GM23338 (cell line): ENCODE data around the gene PAPOLG.

Experiments used
- EZH2 ChIP-seq: fragments of 200-600 bp; sonication (generic); IDR thresholded peaks from one replicate; pipeline ENCODE4 v1.8.0; 2017; ENCODE audit warnings: antibody characterized with exemption, mild to moderate bottlenecking, low read depth; ENCODE audit not compliant: unreplicated experiment
- TF ChIP-seq, protein P1 (sequence below), 2 experiments: fragments of 200-600 bp in 1 of 2; sonication (generic) in 1 of 2; conservative IDR thresholded peaks; 2 replicates each; pipeline versions ENCODE4 v1.5.1 to v1.6.1; 2016 to 2017; ENCODE audit warnings: antibody characterized with exemption in 2 of 2, low read depth in 2 of 2, mild to moderate bottlenecking in 2 of 2, moderate library complexity in 1 of 2
- TF ChIP-seq, protein P2 (sequence below): IDR thresholded peaks from one replicate; pipeline ENCODE4 v1.6.1; 2018; ENCODE audit warnings: antibody characterized with exemption; ENCODE audit not compliant: unreplicated experiment

DNA sequence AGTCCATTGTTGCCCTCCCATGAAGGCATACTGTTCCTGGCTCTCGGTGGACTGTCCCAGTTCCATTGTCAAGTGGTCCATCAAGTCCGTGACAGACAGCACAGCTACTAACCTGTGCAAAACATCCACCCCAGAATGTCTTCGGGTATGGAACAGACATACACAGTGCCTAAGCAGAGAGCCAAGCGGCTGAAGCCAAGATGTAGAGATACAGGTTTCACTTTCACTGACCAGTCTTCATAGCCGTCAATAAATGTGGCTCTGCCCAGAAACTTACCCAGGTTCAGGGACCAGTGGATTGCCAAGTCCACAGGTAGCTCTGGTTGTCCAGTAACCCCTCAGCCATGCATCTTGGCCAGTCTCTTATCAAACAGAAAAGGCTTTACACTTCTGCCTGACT is 10.7 kb upstream of the PAPOLG start:
- no peak for TF ChIP-seq EZH2
- TF ChIP-seq, protein P1, sequence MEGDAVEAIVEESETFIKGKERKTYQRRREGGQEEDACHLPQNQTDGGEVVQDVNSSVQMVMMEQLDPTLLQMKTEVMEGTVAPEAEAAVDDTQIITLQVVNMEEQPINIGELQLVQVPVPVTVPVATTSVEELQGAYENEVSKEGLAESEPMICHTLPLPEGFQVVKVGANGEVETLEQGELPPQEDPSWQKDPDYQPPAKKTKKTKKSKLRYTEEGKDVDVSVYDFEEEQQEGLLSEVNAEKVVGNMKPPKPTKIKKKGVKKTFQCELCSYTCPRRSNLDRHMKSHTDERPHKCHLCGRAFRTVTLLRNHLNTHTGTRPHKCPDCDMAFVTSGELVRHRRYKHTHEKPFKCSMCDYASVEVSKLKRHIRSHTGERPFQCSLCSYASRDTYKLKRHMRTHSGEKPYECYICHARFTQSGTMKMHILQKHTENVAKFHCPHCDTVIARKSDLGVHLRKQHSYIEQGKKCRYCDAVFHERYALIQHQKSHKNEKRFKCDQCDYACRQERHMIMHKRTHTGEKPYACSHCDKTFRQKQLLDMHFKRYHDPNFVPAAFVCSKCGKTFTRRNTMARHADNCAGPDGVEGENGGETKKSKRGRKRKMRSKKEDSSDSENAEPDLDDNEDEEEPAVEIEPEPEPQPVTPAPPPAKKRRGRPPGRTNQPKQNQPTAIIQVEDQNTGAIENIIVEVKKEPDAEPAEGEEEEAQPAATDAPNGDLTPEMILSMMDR (conservative IDR thresholded peaks at IDR 0.05; ENCODE audit: low read depth in 2 of 2): no peak
- TF ChIP-seq, protein P2, sequence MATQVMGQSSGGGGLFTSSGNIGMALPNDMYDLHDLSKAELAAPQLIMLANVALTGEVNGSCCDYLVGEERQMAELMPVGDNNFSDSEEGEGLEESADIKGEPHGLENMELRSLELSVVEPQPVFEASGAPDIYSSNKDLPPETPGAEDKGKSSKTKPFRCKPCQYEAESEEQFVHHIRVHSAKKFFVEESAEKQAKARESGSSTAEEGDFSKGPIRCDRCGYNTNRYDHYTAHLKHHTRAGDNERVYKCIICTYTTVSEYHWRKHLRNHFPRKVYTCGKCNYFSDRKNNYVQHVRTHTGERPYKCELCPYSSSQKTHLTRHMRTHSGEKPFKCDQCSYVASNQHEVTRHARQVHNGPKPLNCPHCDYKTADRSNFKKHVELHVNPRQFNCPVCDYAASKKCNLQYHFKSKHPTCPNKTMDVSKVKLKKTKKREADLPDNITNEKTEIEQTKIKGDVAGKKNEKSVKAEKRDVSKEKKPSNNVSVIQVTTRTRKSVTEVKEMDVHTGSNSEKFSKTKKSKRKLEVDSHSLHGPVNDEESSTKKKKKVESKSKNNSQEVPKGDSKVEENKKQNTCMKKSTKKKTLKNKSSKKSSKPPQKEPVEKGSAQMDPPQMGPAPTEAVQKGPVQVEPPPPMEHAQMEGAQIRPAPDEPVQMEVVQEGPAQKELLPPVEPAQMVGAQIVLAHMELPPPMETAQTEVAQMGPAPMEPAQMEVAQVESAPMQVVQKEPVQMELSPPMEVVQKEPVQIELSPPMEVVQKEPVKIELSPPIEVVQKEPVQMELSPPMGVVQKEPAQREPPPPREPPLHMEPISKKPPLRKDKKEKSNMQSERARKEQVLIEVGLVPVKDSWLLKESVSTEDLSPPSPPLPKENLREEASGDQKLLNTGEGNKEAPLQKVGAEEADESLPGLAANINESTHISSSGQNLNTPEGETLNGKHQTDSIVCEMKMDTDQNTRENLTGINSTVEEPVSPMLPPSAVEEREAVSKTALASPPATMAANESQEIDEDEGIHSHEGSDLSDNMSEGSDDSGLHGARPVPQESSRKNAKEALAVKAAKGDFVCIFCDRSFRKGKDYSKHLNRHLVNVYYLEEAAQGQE: no peak
